WI38 (cell line): ENCODE data around the gene PPP2R2C.

ENCODE experiments used
- H3K4me3 ChIP-seq: 2 replicates; pipeline ENCODE4 v1.5.1; 2011; ENCODE audit warnings: low read depth, mild to moderate bottlenecking, control low read depth, low read length
- TF ChIP-seq, protein P1 (sequence below): IDR thresholded peaks from 2 replicates; pipeline ENCODE4 v1.5.1; 2012; ENCODE audit warnings: low read depth, mild to moderate bottlenecking, control low read depth, low read length

The PPP2R2C gene

DNA sequence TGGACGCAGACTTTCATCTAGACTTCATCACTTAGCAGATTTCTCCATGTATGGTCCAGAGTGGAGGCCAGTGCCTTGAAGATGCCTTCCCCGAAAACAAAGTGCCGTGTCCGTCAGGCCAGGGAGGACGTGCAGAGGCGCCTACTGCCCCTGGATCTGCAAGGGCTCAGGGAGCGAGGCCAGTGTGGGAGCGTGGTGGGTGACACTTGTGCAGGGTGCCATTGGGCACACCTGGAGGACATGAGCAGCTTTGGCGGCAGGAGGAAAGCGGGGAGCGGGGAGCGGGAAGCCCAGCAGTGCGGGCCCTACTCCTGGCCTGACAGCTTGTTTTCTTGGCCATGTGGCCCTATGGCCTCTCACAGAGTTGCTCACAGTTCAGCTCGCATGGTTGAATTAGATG lies 176.9 kb downstream of the PPP2R2C start:
- no peak overlapping the region for H3K4me3 ChIP-seq
- TF ChIP-seq, protein P1, sequence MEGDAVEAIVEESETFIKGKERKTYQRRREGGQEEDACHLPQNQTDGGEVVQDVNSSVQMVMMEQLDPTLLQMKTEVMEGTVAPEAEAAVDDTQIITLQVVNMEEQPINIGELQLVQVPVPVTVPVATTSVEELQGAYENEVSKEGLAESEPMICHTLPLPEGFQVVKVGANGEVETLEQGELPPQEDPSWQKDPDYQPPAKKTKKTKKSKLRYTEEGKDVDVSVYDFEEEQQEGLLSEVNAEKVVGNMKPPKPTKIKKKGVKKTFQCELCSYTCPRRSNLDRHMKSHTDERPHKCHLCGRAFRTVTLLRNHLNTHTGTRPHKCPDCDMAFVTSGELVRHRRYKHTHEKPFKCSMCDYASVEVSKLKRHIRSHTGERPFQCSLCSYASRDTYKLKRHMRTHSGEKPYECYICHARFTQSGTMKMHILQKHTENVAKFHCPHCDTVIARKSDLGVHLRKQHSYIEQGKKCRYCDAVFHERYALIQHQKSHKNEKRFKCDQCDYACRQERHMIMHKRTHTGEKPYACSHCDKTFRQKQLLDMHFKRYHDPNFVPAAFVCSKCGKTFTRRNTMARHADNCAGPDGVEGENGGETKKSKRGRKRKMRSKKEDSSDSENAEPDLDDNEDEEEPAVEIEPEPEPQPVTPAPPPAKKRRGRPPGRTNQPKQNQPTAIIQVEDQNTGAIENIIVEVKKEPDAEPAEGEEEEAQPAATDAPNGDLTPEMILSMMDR = no peak

GRCh38 chr4:6294705-6295421 lies 177.6 kb downstream of the PPP2R2C start:
- TF ChIP-seq, protein P1 = no peak
- H3K4me3 ChIP-seq = no peak overlapping the region

- no peak overlapping the region for H3K4me3 ChIP-seq
- TF ChIP-seq, protein P1 = no peak
These were observed 178.8 kb downstream of the PPP2R2C start for GRCh38 chr4:6293661-6294060.

DNA sequence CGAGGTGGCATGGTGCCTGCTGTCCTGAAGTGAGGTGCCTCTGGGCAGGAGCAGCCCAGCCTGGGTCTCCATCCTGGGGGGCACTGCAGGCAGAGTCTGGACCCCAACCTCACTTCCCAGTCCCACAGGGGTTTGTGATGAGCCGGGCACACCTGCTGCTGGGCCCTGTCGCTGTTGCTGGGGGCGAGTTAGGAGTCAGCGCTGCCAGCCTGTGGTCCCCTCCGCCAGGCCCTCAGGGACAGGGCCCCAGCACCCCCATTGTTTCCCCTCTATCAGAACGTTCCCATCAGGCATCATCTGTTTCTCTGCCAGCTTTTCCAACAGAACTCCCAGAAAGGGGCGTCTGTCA lies 179.3 kb downstream of the PPP2R2C start:
- no peak overlapping the region for H3K4me3 ChIP-seq
- TF ChIP-seq, protein P1 = no peak

DNA sequence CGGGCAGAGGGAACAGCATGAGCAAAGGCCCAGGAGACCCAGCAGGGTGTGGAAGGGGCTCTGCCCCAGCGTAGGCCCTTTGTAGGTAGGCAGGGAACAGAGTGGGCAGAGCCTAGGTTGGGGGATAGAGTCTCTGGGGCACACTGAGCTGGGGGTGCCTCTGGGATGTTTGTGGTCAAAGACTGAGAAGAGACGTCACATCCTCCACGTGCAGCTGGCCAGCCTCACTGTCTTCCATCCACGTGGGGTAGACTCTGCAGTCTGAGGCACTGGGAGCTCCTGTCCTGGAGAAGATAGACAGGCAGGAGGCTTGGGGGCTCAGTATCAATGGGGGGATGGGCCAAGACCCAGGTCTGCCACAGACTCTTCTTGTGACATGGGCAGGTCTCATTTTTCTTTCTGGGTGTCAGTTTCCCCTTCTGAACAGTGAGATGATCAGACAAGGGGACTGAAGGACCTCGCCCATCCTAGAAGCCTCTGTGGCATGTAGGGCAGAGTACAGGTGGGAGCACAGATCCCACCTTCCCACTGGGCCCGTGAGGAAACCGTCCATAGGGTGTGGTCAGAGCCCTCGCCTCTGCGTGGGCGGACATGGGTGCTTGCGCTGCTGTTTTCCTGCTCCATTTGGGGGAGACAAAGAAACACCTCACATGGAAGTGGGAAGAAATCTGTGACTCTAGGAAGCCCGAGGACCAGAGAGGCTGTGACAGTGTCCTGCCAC lies 179.9 kb downstream of the PPP2R2C start:
- TF ChIP-seq, protein P1 = no peak
- H3K4me3 ChIP-seq = no peak overlapping the region

DNA sequence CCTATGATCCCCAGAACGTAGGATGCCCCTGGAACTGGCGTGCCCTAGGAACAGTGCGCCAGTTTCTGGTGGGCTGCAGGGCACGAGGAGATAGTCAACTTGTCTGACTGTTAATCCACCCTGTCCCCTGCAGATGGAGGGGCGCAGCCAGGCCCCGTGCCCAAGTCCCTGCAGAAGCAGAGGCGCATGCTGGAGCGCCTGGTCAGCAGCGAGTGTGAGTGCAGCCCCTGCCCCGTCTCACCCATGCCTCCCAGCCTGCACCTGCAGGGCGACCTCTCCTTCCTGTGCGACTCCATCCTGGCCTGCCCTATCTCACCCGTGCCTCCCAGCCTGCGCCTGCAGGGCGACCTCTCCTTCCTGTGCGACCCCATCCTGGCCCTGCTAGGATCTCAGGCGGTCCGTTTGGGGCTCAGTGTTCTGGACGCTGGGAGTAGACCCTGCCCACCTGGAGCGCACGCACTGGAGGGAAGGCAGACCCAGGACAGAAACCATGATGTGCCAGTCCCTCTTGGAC lies 180.6 kb downstream of the PPP2R2C start:
- no peak overlapping the region for H3K4me3 ChIP-seq
- TF ChIP-seq, protein P1 = no peak

DNA sequence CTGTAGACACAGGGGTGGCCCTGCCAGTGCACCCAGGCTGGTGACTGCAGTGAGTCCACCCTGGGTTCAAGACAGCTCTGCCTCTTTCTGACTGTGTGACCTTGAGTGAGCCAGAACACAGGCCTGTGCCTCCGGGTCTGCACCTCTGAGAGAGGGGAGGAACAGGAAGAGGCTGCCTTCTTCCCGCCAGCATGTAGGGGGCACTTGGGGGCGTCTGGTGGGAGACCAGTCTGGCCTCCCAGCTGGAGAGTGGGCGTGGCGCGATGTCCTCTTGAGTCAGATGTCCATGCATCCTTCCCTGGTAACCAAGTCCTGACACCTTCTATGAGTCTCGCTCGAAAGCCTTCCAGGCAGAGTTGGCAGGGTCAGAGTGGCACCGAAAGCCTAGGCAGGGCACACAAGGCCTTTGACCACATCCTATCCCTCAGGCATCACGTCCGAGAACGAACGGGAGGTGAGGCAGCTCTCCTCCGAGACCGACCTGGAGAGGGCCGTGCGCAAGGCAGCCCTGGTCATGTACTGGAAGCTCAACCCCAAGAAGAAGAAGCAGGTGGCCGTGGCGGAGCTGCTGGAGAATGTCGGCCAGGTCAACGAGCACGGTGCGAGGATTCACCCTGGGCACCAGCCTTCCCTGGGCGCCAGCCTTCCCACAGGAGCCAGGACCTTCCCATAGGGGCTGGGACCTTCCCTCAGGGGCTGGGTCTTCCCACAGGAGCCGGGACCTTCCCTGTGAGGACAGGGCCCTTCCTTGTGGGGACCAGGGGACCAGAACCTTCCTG lies 181.5 kb downstream of the PPP2R2C start:
- H3K4me3 ChIP-seq = no peak overlapping the region
- TF ChIP-seq, protein P1 = no peak
